SK-N-SH treated with all-trans-retinoic acid at 6 μM for 48 hours (cell line): Measurements from ENCODE around the gene NKX1-2.

Experiments
- ATAC-seq: fragments of 200-7000 bp; cut with Tn5 transposase; 3 replicates; pipeline ENCODE4 v1.9.1; 2020; ENCODE audit warnings: mild to moderate bottlenecking, moderate library complexity
- ARNTL ChIP-seq: fragments of 450-650 bp; formaldehyde crosslinking; IDR thresholded peaks from 2 replicates; pipeline ENCODE4 v1.5.0; 2020; ENCODE audit warnings: low read depth, mild to moderate bottlenecking, moderate library complexity, borderline replicate concordance
- BACH2 ChIP-seq: fragments of 250-450 bp; sonication (Bioruptor Pico); IDR thresholded peaks from 2 replicates; pipeline ENCODE4 v1.9.0; 2021; ENCODE audit warnings: mild to moderate bottlenecking, borderline replicate concordance
- CREB5 ChIP-seq: fragments of 250-450 bp; sonication (Bioruptor Pico); IDR thresholded peaks from 2 replicates; pipeline ENCODE4 v1.5.1; 2020; ENCODE audit warnings: low read depth, mild to moderate bottlenecking, moderate library complexity
- GLIS3 ChIP-seq: fragments of 250-450 bp; sonication (Bioruptor Pico); IDR thresholded peaks from 2 replicates; pipeline ENCODE4 v1.5.0; 2020; ENCODE audit warnings: mild to moderate bottlenecking, moderate library complexity
- ISL1 ChIP-seq: fragments of 250-450 bp; sonication (Bioruptor Pico); IDR thresholded peaks from 2 replicates; pipeline ENCODE4 v2.1.2; 2022; ENCODE audit warnings: mild to moderate bottlenecking, moderate library complexity
- OSR1 ChIP-seq: fragments of 250-450 bp; sonication (Bioruptor Pico); IDR thresholded peaks from 2 replicates; pipeline ENCODE4 v1.8.0; 2022; ENCODE audit warnings: moderate library complexity, mild to moderate bottlenecking, inconsistent platforms
- PATZ1 ChIP-seq: fragments of 250-450 bp; sonication (Bioruptor Pico); IDR thresholded peaks from 2 replicates; pipeline ENCODE4 v1.8.0; 2020; ENCODE audit warnings: mild to moderate bottlenecking, moderate library complexity, borderline replicate concordance
- POU6F1 ChIP-seq: fragments of 250-450 bp; sonication (Bioruptor Pico); IDR thresholded peaks from 2 replicates; pipeline ENCODE4 v1.8.0; 2021; ENCODE audit warnings: low read depth, mild to moderate bottlenecking, moderate library complexity, borderline replicate concordance
- PPARA ChIP-seq: fragments of 250-450 bp; sonication (Bioruptor Pico); IDR thresholded peaks from 2 replicates; pipeline ENCODE4 v1.5.0; 2020; ENCODE audit warnings: mild to moderate bottlenecking, borderline replicate concordance
- RARB ChIP-seq: fragments of 250-450 bp; sonication (Bioruptor Pico); IDR thresholded peaks from 2 replicates; pipeline ENCODE4 v1.8.0; 2021; ENCODE audit warnings: mild to moderate bottlenecking, moderate library complexity
- SNAI2 ChIP-seq: fragments of 250-450 bp; sonication (Bioruptor Pico); IDR thresholded peaks from 2 replicates; pipeline ENCODE4 v1.5.0; 2020; ENCODE audit warnings: mild to moderate bottlenecking, moderate library complexity
- TCF4 ChIP-seq: fragments of 250-450 bp; sonication (Bioruptor Pico); IDR thresholded peaks from 2 replicates; pipeline ENCODE4 v1.8.0; 2021; ENCODE audit warnings: mild to moderate bottlenecking, moderate library complexity, borderline replicate concordance
- TOX ChIP-seq: fragments of 250-450 bp; sonication (Bioruptor Pico); IDR thresholded peaks from 2 replicates; pipeline ENCODE4 v1.8.0; 2021; ENCODE audit warnings: mild to moderate bottlenecking, moderate library complexity, borderline replicate concordance
- TSHZ2 ChIP-seq: fragments of 250-450 bp; sonication (Bioruptor Pico); IDR thresholded peaks from 2 replicates; pipeline ENCODE4 v1.5.0; 2020; ENCODE audit warnings: mild to moderate bottlenecking, moderate library complexity
- ZC3H10 ChIP-seq: fragments of 250-450 bp; sonication (Bioruptor Pico); IDR thresholded peaks from 2 replicates; pipeline ENCODE4 v1.5.1; 2021; ENCODE audit warnings: mild to moderate bottlenecking, moderate library complexity
- ZFP30 ChIP-seq: fragments of 450-650 bp; formaldehyde crosslinking; IDR thresholded peaks from 2 replicates; pipeline ENCODE4 v1.5.0; 2022; ENCODE audit warnings: mild to moderate bottlenecking, moderate library complexity
- ZNF565 ChIP-seq: fragments of 450-650 bp; formaldehyde crosslinking; conservative IDR thresholded peaks from 2 replicates; pipeline ENCODE4 v1.5.0; 2020; ENCODE audit warnings: low read depth, mild to moderate bottlenecking, moderate library complexity
- ZNF70 ChIP-seq: fragments of 450-650 bp; formaldehyde crosslinking; IDR thresholded peaks from 2 replicates; pipeline ENCODE4 v1.5.0; 2020; ENCODE audit warnings: mild to moderate bottlenecking, moderate library complexity

NKX1-2 gene

GRCh38 chr10:124465777-124466488 is 16.1 kb upstream of the NKX1-2 start:
- no peak for ATAC-seq

GRCh38 chr10:124465003-124465776 is 15.4 kb upstream of the NKX1-2 start:
- TF ChIP-seq GLIS3 (no peak), BACH2 (CRISPR knock-in tag) (no peak), ZNF565 (no peak), TCF4 (CRISPR knock-in tag) (no peak), RARB (CRISPR knock-in tag) (no peak), ISL1 (no peak), ZC3H10 (no peak), PPARA (no peak), PATZ1 (no peak), OSR1 (CRISPR knock-in tag) (no peak), SNAI2 (CRISPR knock-in tag) (no peak), POU6F1 (CRISPR knock-in tag) (no peak), CREB5 (CRISPR knock-in tag) (no peak), ZNF70 (CRISPR knock-in tag) (no peak), ARNTL (CRISPR knock-in tag) (no peak), TSHZ2 (CRISPR knock-in tag) (no peak), TOX (CRISPR knock-in tag) (no peak), ZFP30 (CRISPR knock-in tag) (no peak)
- ATAC-seq = no peak

More at GRCh38 chr10:124465777-124466488, 16.1 kb upstream of the NKX1-2 start:
- TF ChIP-seq RARB (CRISPR knock-in tag) (no peak), OSR1 (CRISPR knock-in tag) (no peak), TSHZ2 (CRISPR knock-in tag) (no peak), ZFP30 (CRISPR knock-in tag) (no peak), SNAI2 (CRISPR knock-in tag) (no peak)
